GM23338 (cell line): Measurements from ENCODE around the gene EXOC4. TPM values are rescaled to one million over a fixed set of nuclear protein-coding genes. Genes with fewer than 3 reads are reported as not detected.

ENCODE experiments used
- ATAC-seq: fragments of 200-7000 bp; cut with Tn5 transposase; 3 replicates; pipeline ENCODE4 v1.9.1; 2020
- DNase-seq: peaks from one replicate; pipeline ENCODE4 v3.0.0-alpha.2; 2015; ENCODE audit warnings: low spot score
- H2AFZ ChIP-seq: fragments of 200-600 bp; sonication (generic); 2 replicates; pipeline ENCODE4 v1.8.0; 2016; ENCODE audit warnings: antibody characterized with exemption, mild to moderate bottlenecking, moderate library complexity
- H3F3A ChIP-seq: fragments of 200-600 bp; sonication (generic); replicated peaks from 2 replicates; pipeline ENCODE4 v1.8.0; 2017; ENCODE audit warnings: antibody characterized with exemption, mixed run types, low read depth
- H3K27ac ChIP-seq: fragments of 200-600 bp; sonication (generic); 2 replicates; pipeline ENCODE4 v1.6.1; 2016; ENCODE audit warnings: low read depth
- H3K27me3 ChIP-seq: fragments of 200-600 bp; sonication (generic); 2 replicates; pipeline ENCODE4 v1.8.0; 2016; ENCODE audit warnings: mild to moderate bottlenecking, mixed run types, moderate library complexity; ENCODE audit not compliant: insufficient read depth
- H3K36me3 ChIP-seq: fragments of 200-600 bp; sonication (generic); 2 replicates; pipeline ENCODE4 v1.8.0; 2016; ENCODE audit warnings: mild to moderate bottlenecking; ENCODE audit not compliant: insufficient read depth
- H3K4me1 ChIP-seq: fragments of 200-600 bp; sonication (generic); 2 replicates; pipeline ENCODE4 v1.8.0; 2016; ENCODE audit warnings: mild to moderate bottlenecking, moderate library complexity; ENCODE audit not compliant: insufficient read depth
- H3K4me2 ChIP-seq: fragments of 200-600 bp; sonication (generic); 2 replicates; pipeline ENCODE4 v1.7.1; 2017; ENCODE audit warnings: mixed run types
- H3K4me3 ChIP-seq: fragments of 200-600 bp; sonication (generic); 2 replicates; pipeline ENCODE4 v1.6.1; 2016; ENCODE audit warnings: mixed run types
- H3K79me2 ChIP-seq: fragments of 200-600 bp; sonication (generic); replicated peaks from 2 replicates; pipeline ENCODE4 v1.8.0; 2017; ENCODE audit warnings: mild to moderate bottlenecking; ENCODE audit not compliant: insufficient read depth
- H3K9me2 ChIP-seq: fragments of 200-600 bp; sonication (generic); 2 replicates; pipeline ENCODE4 v1.8.0; 2017; ENCODE audit not compliant: insufficient read depth
- H4K20me1 ChIP-seq: fragments of 200-600 bp; sonication (generic); replicated peaks from 2 replicates; pipeline ENCODE4 v1.8.0; 2017; ENCODE audit warnings: mild to moderate bottlenecking; ENCODE audit not compliant: insufficient read depth
- H3K27ac Mint-ChIP-seq: 2 replicates; pipeline ENCODE4 v1.8.0; 2020; ENCODE audit warnings: inconsistent platforms, mild to moderate bottlenecking, moderate library complexity, mixed read lengths
- H3K27me3 Mint-ChIP-seq: 3 replicates; pipeline ENCODE4 v1.8.0; 2022; ENCODE audit warnings: low read depth, mild to moderate bottlenecking, moderate library complexity, mixed read lengths, inconsistent platforms; ENCODE audit not compliant: insufficient read depth, poor library complexity
- H3K36me3 Mint-ChIP-seq: 3 replicates; pipeline ENCODE4 v1.8.0; 2021; ENCODE audit warnings: low read depth, mild to moderate bottlenecking, inconsistent platforms, moderate library complexity, mixed read lengths
- H3K4me1 Mint-ChIP-seq: 3 replicates; pipeline ENCODE4 v1.8.0; 2020; ENCODE audit warnings: mild to moderate bottlenecking, inconsistent platforms, mixed read lengths
- H3K4me3 Mint-ChIP-seq: 3 replicates; pipeline ENCODE4 v1.8.0; 2021; ENCODE audit warnings: moderate library complexity, mild to moderate bottlenecking, inconsistent platforms, mixed read lengths
- H3K9me3 Mint-ChIP-seq: 3 replicates; pipeline ENCODE4 v1.8.0; 2020; ENCODE audit warnings: moderate library complexity, mild to moderate bottlenecking, inconsistent platforms, mixed read lengths
- CREB1 ChIP-seq: fragments of 250-450 bp; sonication (Bioruptor Pico); IDR thresholded peaks from 2 replicates; pipeline ENCODE4 v1.5.0; 2020; ENCODE audit warnings: low read depth, mild to moderate bottlenecking, moderate library complexity
- EZH2 ChIP-seq: fragments of 200-600 bp; sonication (generic); IDR thresholded peaks from one replicate; pipeline ENCODE4 v1.8.0; 2017; ENCODE audit warnings: antibody characterized with exemption, mild to moderate bottlenecking, low read depth; ENCODE audit not compliant: unreplicated experiment
- NANOG ChIP-seq: IDR thresholded peaks from 2 replicates; pipeline ENCODE4 v1.6.1; 2016; ENCODE audit warnings: antibody characterized with exemption, borderline replicate concordance
- POLR2AphosphoS5 ChIP-seq: IDR thresholded peaks from 2 replicates; pipeline ENCODE4 v1.6.1; 2016; ENCODE audit warnings: antibody characterized with exemption, low read depth
- STAT1 ChIP-seq: IDR thresholded peaks from one replicate; pipeline ENCODE4 v1.6.1; 2016; ENCODE audit warnings: antibody characterized with exemption; ENCODE audit not compliant: unreplicated experiment
- ZNF331 ChIP-seq: fragments of 250-450 bp; sonication (Bioruptor Pico); IDR thresholded peaks from 2 replicates; pipeline ENCODE4 v1.5.0; 2020; ENCODE audit warnings: low read depth, mild to moderate bottlenecking, moderate library complexity
- polyA plus RNA-seq: library from polyadenylated mRNA; unstranded; fragments of >200 nt; fragmentation: Nextera tagmentation; extraction: Ambion mirVana; gene quantifications from 2 replicates; pipeline ENCODE4 v1.2.1, GENCODE V29; 2016
- total RNA-seq: library from RNA; depleted of rRNA; stranded (reverse); fragments of >200 nt; shearing (Covaris generic); gene quantifications from 2 replicates; pipeline ENCODE4 v1.2.3, GENCODE V29; 2014
- TF ChIP-seq, protein P1 (sequence below): fragments of 250-450 bp; sonication (Bioruptor Pico); IDR thresholded peaks from 2 replicates; pipeline ENCODE4 v1.5.0; 2020; ENCODE audit warnings: mild to moderate bottlenecking, moderate library complexity
- TF ChIP-seq, protein P2 (sequence below): IDR thresholded peaks from 2 replicates; pipeline ENCODE4 v1.6.1; 2016; ENCODE audit warnings: antibody characterized with exemption
- TF ChIP-seq, protein P3 (sequence below): IDR thresholded peaks from one replicate; pipeline ENCODE4 v1.6.1; 2018; ENCODE audit warnings: antibody characterized with exemption; ENCODE audit not compliant: unreplicated experiment
- TF ChIP-seq, protein P4 (sequence below), 2 experiments: fragments of 200-600 bp in 1 of 2; sonication (generic) in 1 of 2; conservative IDR thresholded peaks; 2 replicates each; pipeline versions ENCODE4 v1.5.1 to v1.6.1; 2016 to 2017; ENCODE audit warnings: antibody characterized with exemption in 2 of 2, low read depth in 2 of 2, mild to moderate bottlenecking in 2 of 2, moderate library complexity in 1 of 2

The EXOC4 gene
- total and polyA plus RNA-seq, 2 experiments from 2014 or later = 37.5 to 52.7 TPM

DNA sequence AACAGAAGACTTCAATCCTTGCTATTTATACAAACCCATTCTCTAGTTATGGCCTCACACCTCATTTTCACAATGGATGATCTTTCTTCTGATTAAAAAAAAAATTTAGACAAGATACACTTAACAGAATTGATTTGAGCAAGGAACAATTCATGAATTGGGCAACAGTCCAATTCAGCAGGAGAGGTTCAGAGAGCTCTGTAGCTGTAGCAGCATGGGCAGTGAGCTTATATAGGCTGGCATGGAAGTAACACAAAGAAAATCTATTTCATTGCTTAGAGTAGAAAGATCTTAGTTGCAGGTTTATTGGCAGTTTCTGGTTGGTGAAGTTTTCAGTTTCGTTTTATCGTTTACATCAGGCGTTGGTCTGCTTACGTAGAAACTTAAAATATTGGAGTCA lies 851.3 kb downstream of the EXOC4 start:
- no peak overlapping the region for H3K27ac ChIP-seq
- Mint-ChIP-seq H3K27ac (no peak overlapping the region), H3K9me3 (peaks cover 2% of the 10 kb centered on the region; the same call in 2 of the 3 replicates), H3K4me1 (no peaks in the 10 kb centered on the region), H3K4me3 (no peak overlapping the region), H3K36me3 (peaks cover 7% of the 10 kb centered on the region; the same call in 1 of the 3 replicates), H3K27me3 (peaks cover 2% of the 10 kb centered on the region)
- H3K36me3 ChIP-seq = no peaks in the 10 kb centered on the region
- no peaks in the 10 kb centered on the region for H4K20me1 ChIP-seq
- H3K27me3 ChIP-seq = no peaks in the 10 kb centered on the region
- H3K4me1 ChIP-seq = no peaks in the 10 kb centered on the region
- no peaks in the 10 kb centered on the region for H3K9me2 ChIP-seq
- no peak for TF ChIP-seq CREB1
- TF ChIP-seq, protein P1, sequence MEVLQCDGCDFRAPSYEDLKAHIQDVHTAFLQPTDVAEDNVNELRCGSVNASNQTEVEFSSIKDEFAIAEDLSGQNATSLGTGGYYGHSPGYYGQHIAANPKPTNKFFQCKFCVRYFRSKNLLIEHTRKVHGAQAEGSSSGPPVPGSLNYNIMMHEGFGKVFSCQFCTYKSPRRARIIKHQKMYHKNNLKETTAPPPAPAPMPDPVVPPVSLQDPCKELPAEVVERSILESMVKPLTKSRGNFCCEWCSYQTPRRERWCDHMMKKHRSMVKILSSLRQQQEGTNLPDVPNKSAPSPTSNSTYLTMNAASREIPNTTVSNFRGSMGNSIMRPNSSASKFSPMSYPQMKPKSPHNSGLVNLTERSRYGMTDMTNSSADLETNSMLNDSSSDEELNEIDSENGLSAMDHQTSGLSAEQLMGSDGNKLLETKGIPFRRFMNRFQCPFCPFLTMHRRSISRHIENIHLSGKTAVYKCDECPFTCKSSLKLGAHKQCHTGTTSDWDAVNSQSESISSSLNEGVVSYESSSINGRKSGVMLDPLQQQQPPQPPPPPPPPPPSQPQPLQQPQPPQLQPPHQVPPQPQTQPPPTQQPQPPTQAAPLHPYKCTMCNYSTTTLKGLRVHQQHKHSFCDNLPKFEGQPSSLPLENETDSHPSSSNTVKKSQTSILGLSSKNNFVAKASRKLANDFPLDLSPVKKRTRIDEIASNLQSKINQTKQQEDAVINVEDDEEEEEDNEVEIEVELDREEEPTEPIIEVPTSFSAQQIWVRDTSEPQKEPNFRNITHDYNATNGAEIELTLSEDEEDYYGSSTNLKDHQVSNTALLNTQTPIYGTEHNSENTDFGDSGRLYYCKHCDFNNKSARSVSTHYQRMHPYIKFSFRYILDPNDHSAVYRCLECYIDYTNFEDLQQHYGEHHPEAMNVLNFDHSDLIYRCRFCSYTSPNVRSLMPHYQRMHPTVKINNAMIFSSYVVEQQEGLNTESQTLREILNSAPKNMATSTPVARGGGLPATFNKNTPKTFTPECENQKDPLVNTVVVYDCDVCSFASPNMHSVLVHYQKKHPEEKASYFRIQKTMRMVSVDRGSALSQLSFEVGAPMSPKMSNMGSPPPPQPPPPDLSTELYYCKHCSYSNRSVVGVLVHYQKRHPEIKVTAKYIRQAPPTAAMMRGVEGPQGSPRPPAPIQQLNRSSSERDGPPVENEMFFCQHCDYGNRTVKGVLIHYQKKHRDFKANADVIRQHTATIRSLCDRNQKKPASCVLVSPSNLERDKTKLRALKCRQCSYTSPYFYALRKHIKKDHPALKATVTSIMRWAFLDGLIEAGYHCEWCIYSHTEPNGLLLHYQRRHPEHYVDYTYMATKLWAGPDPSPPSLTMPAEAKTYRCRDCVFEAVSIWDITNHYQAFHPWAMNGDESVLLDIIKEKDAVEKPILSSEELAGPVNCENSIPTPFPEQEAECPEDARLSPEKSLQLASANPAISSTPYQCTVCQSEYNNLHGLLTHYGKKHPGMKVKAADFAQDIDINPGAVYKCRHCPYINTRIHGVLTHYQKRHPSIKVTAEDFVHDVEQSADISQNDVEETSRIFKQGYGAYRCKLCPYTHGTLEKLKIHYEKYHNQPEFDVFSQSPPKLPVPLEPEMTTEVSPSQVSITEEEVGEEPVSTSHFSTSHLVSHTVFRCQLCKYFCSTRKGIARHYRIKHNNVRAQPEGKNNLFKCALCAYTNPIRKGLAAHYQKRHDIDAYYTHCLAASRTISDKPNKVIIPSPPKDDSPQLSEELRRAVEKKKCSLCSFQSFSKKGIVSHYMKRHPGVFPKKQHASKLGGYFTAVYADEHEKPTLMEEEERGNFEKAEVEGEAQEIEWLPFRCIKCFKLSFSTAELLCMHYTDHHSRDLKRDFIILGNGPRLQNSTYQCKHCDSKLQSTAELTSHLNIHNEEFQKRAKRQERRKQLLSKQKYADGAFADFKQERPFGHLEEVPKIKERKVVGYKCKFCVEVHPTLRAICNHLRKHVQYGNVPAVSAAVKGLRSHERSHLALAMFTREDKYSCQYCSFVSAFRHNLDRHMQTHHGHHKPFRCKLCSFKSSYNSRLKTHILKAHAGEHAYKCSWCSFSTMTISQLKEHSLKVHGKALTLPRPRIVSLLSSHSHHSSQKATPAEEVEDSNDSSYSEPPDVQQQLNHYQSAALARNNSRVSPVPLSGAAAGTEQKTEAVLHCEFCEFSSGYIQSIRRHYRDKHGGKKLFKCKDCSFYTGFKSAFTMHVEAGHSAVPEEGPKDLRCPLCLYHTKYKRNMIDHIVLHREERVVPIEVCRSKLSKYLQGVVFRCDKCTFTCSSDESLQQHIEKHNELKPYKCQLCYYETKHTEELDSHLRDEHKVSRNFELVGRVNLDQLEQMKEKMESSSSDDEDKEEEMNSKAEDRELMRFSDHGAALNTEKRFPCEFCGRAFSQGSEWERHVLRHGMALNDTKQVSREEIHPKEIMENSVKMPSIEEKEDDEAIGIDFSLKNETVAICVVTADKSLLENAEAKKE (CRISPR knock-in tag) = no peak
- TF ChIP-seq, protein P2, sequence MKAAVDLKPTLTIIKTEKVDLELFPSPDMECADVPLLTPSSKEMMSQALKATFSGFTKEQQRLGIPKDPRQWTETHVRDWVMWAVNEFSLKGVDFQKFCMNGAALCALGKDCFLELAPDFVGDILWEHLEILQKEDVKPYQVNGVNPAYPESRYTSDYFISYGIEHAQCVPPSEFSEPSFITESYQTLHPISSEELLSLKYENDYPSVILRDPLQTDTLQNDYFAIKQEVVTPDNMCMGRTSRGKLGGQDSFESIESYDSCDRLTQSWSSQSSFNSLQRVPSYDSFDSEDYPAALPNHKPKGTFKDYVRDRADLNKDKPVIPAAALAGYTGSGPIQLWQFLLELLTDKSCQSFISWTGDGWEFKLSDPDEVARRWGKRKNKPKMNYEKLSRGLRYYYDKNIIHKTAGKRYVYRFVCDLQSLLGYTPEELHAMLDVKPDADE = no peak
- no peak for TF ChIP-seq ZNF331 (CRISPR knock-in tag)
- TF ChIP-seq, protein P3, sequence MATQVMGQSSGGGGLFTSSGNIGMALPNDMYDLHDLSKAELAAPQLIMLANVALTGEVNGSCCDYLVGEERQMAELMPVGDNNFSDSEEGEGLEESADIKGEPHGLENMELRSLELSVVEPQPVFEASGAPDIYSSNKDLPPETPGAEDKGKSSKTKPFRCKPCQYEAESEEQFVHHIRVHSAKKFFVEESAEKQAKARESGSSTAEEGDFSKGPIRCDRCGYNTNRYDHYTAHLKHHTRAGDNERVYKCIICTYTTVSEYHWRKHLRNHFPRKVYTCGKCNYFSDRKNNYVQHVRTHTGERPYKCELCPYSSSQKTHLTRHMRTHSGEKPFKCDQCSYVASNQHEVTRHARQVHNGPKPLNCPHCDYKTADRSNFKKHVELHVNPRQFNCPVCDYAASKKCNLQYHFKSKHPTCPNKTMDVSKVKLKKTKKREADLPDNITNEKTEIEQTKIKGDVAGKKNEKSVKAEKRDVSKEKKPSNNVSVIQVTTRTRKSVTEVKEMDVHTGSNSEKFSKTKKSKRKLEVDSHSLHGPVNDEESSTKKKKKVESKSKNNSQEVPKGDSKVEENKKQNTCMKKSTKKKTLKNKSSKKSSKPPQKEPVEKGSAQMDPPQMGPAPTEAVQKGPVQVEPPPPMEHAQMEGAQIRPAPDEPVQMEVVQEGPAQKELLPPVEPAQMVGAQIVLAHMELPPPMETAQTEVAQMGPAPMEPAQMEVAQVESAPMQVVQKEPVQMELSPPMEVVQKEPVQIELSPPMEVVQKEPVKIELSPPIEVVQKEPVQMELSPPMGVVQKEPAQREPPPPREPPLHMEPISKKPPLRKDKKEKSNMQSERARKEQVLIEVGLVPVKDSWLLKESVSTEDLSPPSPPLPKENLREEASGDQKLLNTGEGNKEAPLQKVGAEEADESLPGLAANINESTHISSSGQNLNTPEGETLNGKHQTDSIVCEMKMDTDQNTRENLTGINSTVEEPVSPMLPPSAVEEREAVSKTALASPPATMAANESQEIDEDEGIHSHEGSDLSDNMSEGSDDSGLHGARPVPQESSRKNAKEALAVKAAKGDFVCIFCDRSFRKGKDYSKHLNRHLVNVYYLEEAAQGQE = no peak
- no peak for TF ChIP-seq STAT1
- TF ChIP-seq, protein P4, sequence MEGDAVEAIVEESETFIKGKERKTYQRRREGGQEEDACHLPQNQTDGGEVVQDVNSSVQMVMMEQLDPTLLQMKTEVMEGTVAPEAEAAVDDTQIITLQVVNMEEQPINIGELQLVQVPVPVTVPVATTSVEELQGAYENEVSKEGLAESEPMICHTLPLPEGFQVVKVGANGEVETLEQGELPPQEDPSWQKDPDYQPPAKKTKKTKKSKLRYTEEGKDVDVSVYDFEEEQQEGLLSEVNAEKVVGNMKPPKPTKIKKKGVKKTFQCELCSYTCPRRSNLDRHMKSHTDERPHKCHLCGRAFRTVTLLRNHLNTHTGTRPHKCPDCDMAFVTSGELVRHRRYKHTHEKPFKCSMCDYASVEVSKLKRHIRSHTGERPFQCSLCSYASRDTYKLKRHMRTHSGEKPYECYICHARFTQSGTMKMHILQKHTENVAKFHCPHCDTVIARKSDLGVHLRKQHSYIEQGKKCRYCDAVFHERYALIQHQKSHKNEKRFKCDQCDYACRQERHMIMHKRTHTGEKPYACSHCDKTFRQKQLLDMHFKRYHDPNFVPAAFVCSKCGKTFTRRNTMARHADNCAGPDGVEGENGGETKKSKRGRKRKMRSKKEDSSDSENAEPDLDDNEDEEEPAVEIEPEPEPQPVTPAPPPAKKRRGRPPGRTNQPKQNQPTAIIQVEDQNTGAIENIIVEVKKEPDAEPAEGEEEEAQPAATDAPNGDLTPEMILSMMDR (conservative IDR thresholded peaks at IDR 0.05; ENCODE audit: low read depth in 2 of 2) = no peak
- no peak for TF ChIP-seq NANOG
- TF ChIP-seq EZH2 = no peak
- TF ChIP-seq POLR2AphosphoS5 = no peak
- ATAC-seq = no peak
- H3K79me2 ChIP-seq = no peaks in the 10 kb centered on the region
- no peak for DNase-seq
- no peak overlapping the region for H2AFZ ChIP-seq
- no peaks in the 10 kb centered on the region for H3F3A ChIP-seq
- H3K4me3 ChIP-seq = no peak overlapping the region
- no peak overlapping the region for H3K4me2 ChIP-seq
